Epithelial cell of prostate (primary cell): ENCODE results near the gene STX8.

Source experiments
- DNase-seq: peaks from one replicate; pipeline ENCODE4 v3.0.0-alpha.2; 2011; ENCODE audit warnings: low read depth, low spot score
- H3K27ac ChIP-seq: fragments of 450-650 bp; 2 replicates; pipeline ENCODE4 v1.5.1; 2017; ENCODE audit warnings: mild to moderate bottlenecking

Gene STX8

GRCh38 chr17:9251273-9251672 lies 324.3 kb downstream of the STX8 start:
- no peak for DNase-seq

GRCh38 chr17:9249245-9249953 lies 326.2 kb downstream of the STX8 start:
- no peak for DNase-seq

More at GRCh38 chr17:9251273-9251672, 324.3 kb downstream of the STX8 start:
- no peak overlapping the region for H3K27ac ChIP-seq

GRCh38 chr17:9247401-9247938 lies 328.1 kb downstream of the STX8 start:
- no peak for DNase-seq
- H3K27ac ChIP-seq: no peak overlapping the region

More at GRCh38 chr17:9249245-9249953, 326.2 kb downstream of the STX8 start:
- H3K27ac ChIP-seq: no peak overlapping the region

- DNase-seq: no peak
- no peak overlapping the region for H3K27ac ChIP-seq
These were observed 331.3 kb downstream of the STX8 start for GRCh38 chr17:9244066-9245052.

- DNase-seq: no peak
- H3K27ac ChIP-seq: no peak overlapping the region
These were observed 332.6 kb downstream of the STX8 start for GRCh38 chr17:9242983-9243382.

- DNase-seq: no peak
- H3K27ac ChIP-seq: no peak overlapping the region
These were observed 333.1 kb downstream of the STX8 start for GRCh38 chr17:9242497-9242881.

GRCh38 chr17:9241774-9242496 lies 333.7 kb downstream of the STX8 start:
- no peak for DNase-seq
- H3K27ac ChIP-seq: no peak overlapping the region

GRCh38 chr17:9241371-9241712 lies 334.3 kb downstream of the STX8 start:
- H3K27ac ChIP-seq: no peak overlapping the region
- no peak for DNase-seq

GRCh38 chr17:9240659-9241370 lies 334.8 kb downstream of the STX8 start:
- no peak for DNase-seq
- H3K27ac ChIP-seq: no peak overlapping the region

GRCh38 chr17:9239793-9240658 lies 335.6 kb downstream of the STX8 start:
- no peak for DNase-seq
- no peak overlapping the region for H3K27ac ChIP-seq

GRCh38 chr17:9239246-9239792 lies 336.3 kb downstream of the STX8 start:
- DNase-seq: no peak
- H3K27ac ChIP-seq: no peak overlapping the region

- H3K27ac ChIP-seq: no peak overlapping the region
- DNase-seq: no peak
These were observed 337.0 kb downstream of the STX8 start for GRCh38 chr17:9238340-9239245.

GRCh38 chr17:9237661-9238301 lies 337.8 kb downstream of the STX8 start:
- DNase-seq: no peak
- no peak overlapping the region for H3K27ac ChIP-seq

GRCh38 chr17:9237053-9237410 lies 338.6 kb downstream of the STX8 start:
- DNase-seq: no peak
- no peak overlapping the region for H3K27ac ChIP-seq

- no peak for DNase-seq
- no peak overlapping the region for H3K27ac ChIP-seq
These were observed 339.2 kb downstream of the STX8 start for GRCh38 chr17:9236286-9237052.

GRCh38 chr17:9235346-9235745 lies 340.3 kb downstream of the STX8 start:
- DNase-seq: no peak
- no peak overlapping the region for H3K27ac ChIP-seq
